HTERT RPE-1 (cell line): Measurements from ENCODE around the gene PRCC.

Source experiments
- in situ Hi-C: fragments of 300-500 bp; cut with MboI; formaldehyde crosslinking; loops from 4 replicates; pipeline ENCODE4 v1.14.3; 2020; ENCODE audit warnings: low sequenced_read_pairs

The PRCC gene

DNA sequence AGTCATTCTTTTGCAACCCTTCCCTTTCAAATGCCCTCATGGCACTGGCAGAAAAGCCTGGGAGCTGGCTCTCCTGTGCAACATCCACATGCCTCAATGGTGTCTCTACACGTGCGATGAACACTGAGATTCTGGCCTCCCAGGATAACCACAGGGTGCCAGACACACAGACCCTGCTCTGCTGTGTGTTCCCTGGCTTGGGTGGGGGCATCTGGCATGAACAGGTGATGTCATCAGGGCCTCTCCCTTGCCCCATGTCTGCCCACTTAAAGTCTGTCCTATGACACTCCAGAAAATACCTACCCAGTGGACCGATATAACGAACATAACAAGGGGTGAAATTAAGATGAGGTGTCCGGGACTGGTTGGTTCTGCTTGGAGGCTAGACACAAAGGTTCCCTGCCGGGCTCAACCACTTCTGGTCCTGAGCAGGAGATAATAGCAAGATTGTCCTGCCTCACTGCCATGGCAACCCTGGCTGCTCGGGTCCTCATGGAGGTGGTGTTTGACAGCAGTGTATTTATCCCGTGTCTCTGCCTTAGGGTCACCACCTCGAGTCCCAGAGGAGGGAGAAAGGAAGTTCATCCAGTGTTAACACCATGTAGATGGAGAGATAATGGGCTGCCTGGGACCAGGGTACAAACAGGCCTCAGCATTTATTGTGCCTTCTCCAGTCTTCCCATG is 72.2 kb downstream of the PRCC start:
- in situ Hi-C loops = no loop called here

DNA sequence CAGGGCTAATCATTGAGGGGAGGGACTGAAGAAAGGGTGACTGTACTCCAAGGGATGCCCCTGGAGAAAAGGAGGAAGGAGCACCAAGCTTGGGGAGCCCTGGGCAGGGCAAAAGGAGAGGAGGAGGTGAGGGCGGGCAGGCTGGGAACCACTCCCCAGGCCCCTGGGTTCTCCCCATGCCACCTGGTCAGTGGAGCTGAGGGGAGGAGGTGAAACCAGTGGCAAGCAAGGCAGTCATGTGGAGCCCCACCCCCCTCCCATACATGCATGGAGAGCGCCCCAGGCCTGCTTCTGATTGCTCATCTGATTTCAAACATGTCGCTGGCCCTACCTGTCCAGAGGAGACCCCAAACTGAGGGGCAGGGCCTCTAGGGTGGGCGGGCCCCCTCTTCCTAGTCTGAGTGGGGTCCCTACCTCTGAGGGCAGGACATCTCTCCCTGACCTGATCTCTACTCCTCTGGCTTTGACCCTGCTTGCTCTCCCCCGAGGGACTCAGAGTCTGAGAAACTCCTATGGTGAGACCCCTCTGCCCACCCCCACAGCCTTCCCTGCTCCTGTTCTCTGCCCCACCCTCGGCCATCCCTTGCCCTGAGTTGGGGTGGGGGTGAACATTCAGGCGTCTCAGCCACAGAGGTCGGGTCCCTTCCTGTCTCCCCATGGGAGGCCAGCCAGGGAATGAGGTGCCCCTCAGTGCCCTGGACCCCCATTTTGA is 73.0 kb downstream of the PRCC start:
- in situ Hi-C loops = no loop called here

DNA sequence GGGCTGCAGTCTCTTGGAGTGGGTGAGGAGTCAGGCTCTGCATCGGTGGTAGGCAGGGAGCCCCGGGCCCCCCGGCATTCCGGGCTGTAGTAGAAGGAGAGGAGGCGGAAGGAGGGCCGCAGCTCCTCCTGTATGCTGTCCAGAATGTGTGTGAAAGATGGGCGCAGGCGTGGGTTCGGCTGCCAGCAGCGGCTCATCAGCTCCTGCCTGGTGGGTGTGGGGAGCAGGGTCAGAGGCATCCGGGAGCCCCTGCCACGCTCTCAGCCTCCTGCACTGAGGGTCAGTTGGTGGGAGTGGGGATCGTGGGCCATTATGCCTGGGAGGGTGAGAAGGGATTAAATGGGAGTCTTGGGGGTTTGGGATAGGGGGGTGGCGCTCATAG is 73.6 kb downstream of the PRCC start:
- in situ Hi-C loops = no loop called here

- in situ Hi-C loops = no loop called here
Observed at GRCh38 chr1:156841295-156841855, 74.0 kb downstream of the PRCC start.

DNA sequence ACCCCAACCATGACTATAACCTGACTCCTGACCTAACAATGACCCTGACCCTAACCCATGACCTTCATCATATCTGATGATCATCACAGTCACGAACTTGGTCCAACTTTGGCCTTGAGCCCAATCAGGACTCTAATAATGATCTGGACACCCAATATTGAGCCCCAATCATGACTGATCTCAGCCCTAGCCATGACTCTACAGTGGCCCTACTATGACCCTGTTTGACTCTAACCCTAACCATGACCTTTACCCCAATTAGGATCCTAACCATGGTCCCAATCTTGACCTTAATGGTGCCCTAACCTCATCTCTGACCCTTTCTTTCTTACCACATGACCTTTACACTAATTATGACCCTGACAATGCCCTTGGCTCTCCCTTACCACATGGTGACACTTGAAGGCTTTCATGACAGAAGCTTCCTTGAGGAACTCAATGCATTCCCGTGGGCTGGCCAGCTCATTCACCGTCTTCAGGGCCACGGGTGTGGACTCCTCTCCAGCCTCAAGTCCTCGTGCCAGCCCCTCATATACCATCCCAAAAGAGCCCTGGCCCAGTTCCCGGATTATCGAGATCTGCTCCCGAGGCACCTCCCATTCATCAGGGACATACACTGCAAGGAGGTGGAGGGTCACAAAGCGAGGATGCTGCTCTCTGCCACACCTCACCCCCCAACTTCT is 75.4 kb downstream of the PRCC start:
- in situ Hi-C loops = no loop called here

- in situ Hi-C loops = no loop called here
Observed at GRCh38 chr1:156844102-156844501, 76.8 kb downstream of the PRCC start.

DNA sequence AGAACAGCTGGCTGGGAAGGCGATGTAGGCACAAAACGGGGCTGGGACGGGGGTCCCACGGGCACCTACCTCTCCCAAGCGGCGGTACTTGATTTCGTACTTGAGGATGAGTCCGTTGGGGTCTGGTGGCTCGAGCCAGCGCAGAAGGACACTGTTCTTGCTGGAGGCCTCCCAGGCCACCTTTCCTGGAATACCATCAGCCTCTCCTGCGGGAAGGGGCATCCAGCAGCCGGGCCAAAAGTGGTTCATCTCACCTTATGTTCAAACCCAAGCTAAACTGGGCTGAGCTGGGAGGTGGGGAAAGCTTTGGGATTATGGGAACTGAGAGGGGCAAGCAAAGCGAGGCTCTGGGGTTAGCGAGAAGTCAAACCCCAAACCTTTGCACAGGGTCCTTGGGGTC is 77.3 kb downstream of the PRCC start:
- in situ Hi-C loops = no loop called here

GRCh38 chr1:156845055-156845952 is 78.0 kb downstream of the PRCC start:
- in situ Hi-C loops = no loop called here

GRCh38 chr1:156845953-156846545 is 78.7 kb downstream of the PRCC start:
- in situ Hi-C loops = no loop called here

- in situ Hi-C loops = no loop called here
Observed at GRCh38 chr1:156846643-156847042, 79.3 kb downstream of the PRCC start.

DNA sequence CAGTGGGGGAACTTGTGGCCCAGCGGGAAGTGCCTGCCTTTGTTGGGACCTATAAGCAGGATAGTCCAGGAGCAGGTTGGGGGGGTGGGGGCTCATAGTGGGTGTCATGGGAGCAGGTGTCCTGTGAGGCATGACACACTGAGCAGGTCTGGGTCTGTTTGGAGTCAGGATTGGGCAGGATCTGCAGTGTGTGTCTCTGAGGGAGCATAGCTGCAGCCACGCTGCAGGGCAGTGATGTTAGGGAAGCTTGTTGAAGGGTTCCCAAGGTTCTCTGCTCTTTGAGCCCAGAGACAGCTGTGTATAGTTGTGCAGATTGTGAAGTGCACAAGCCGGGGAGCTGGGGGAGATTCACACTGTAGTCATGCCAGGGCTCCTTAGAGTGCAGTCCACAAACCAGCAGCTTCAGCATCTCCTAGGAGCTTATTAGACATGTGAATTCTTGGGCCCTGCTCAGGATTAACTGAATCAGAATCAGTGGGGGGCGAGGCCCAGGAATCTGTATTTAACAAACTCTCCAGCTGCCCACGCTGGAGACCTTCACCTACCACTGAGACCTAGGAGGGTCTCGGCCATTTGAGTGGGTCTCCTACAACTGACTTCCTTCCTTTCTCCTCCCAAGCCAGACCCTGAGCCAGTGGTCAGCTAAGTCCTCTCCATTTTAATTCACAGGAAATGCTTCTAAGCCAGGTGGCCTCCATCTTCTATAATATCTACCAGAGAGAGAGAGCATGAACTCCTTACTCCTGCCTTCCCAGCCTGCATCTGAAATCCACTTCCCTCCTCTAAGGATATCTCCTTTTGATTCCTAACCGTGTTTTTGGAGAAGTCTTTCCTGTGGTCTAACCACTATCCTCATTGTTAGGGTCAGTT is 80.5 kb downstream of the PRCC start:
- in situ Hi-C loops = no loop called here

- in situ Hi-C loops = no loop called here
Observed at GRCh38 chr1:156848461-156849150, 81.3 kb downstream of the PRCC start.

DNA sequence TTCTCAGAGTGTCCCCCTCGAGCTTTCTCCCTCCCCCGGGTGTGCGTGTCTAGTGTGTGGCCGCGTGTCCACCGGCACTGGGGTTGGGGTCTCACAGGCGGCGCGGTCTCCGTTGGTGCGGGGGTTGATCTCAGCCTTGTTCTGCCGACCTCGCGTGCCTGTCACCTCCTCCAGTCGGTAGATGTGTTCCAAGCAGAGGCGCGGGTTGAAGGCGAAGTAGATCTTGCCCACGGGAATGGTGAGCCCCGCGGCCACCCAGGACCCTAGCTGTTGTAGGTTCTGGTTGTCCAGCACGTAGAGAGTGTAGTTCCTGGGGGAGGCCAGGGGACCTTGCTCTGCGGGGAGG is 81.8 kb downstream of the PRCC start:
- in situ Hi-C loops = no loop called here
